RWPE2 (cell line): ENCODE results near the gene MTOR.

Experiments
- ATAC-seq: fragments of 200-7000 bp; cut with Tn5 transposase; 3 replicates; pipeline ENCODE4 v1.9.1; 2021; ENCODE audit warnings: low read depth
- DNase-seq: peaks from one replicate; pipeline ENCODE4 v3.0.0-alpha.2; 2020; ENCODE audit warnings: low spot score
- H3K27ac ChIP-seq: fragments of 450-650 bp; 2 replicates; pipeline ENCODE4 v1.5.1; 2017; ENCODE audit warnings: mild to moderate bottlenecking; ENCODE audit not compliant: poor library complexity, severe bottlenecking
- H3K27me3 ChIP-seq: fragments of 250-450 bp; sonication (Bioruptor Pico); 2 replicates; pipeline ENCODE4 v1.5.1; 2021; ENCODE audit warnings: mild to moderate bottlenecking, moderate library complexity; ENCODE audit not compliant: insufficient read depth, poor library complexity, severe bottlenecking
- H3K36me3 ChIP-seq: fragments of 250-450 bp; sonication (Bioruptor Pico); 2 replicates; pipeline ENCODE4 v1.5.1; 2020; ENCODE audit warnings: low read depth, mild to moderate bottlenecking, moderate library complexity
- H3K4me1 ChIP-seq: fragments of 250-450 bp; sonication (Bioruptor Pico); 2 replicates; pipeline ENCODE4 v1.5.1; 2021; ENCODE audit warnings: mild to moderate bottlenecking, moderate library complexity; ENCODE audit not compliant: insufficient read depth, poor library complexity, severe bottlenecking
- H3K4me3 ChIP-seq: fragments of 250-450 bp; sonication (Bioruptor Pico); 2 replicates; pipeline ENCODE4 v1.5.1; 2021; ENCODE audit warnings: mild to moderate bottlenecking, moderate library complexity; ENCODE audit not compliant: severe bottlenecking
- H3K9me3 ChIP-seq: fragments of 250-450 bp; sonication (Bioruptor Pico); 2 replicates; pipeline ENCODE4 v1.5.1; 2021; ENCODE audit warnings: mild to moderate bottlenecking, moderate library complexity; ENCODE audit not compliant: severe bottlenecking
- TF ChIP-seq, protein P1 (sequence below): fragments of 450-650 bp; IDR thresholded peaks from one replicate; pipeline ENCODE4 v1.5.1; 2017; ENCODE audit warnings: mild to moderate bottlenecking, moderate library complexity; ENCODE audit not compliant: poor library complexity, severe bottlenecking

Gene MTOR

DNA sequence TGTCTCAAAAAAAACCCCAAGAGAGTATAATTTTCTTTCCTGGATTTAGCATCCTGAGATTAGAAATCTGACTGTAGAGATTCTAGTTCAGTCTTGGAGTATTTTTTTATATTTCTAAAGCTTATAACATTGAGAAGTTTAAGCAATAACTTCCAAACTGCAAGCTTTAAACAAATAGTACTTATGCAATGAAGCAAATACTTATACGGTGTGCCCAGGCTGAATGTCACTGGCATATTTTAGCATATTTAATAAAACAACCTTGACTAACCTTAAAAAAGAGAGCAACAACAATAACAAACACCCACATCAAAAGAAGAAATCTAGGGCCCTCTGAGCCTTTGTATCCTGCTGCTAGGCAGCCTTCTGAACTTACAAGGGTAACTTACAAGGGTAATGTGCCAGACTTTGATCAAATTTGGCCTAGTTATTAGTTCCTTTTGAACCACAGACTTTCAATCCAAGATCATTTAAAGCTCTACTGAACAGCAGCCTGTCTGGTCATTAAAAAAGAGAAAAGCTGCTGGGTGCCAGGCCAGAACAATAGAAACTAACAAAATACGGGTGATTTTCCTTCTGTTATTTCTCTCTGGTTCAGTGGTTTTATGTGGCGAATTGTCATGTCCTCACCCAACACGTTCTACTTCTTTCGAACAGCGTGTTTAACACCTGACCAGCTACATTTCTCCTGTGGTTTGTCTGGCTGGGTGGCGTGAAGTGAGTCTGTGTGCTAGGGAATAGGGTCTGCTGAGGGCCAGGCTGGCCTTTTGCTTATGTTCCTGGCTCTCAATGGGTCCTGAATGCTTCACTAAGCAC lies 16.2 kb downstream of the MTOR start:
- peaks cover 63% of the 10 kb centered on the region for H3K36me3 ChIP-seq
- H3K4me3 ChIP-seq = no peak overlapping the region
- no peak for DNase-seq

DNA sequence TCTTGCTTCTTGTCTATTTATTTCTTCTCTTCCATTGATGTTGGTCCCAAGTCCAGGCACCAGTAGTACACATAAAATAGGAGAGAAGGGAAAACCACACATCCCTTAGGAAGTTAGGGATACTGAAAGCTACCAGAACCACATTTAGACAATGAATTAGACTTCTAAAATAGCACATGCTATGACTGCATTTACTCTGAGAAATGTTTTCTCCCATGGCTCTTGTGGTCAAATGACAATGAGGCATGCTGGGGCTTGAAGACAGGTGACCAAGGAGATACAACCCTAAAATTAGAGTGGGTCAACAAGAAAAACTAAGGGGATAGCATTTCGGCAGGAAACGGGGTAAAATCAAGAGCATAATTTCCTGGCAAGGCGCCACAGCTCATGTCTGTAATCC lies 17.1 kb downstream of the MTOR start:
- ATAC-seq = no peak
- no peaks in the 10 kb centered on the region for H3K9me3 ChIP-seq
- no peak overlapping the region for H3K27ac ChIP-seq
- no peaks in the 10 kb centered on the region for H3K4me1 ChIP-seq
- no peak for DNase-seq
- peaks cover 71% of the 10 kb centered on the region for H3K36me3 ChIP-seq
- H3K27me3 ChIP-seq = no peaks in the 10 kb centered on the region
- TF ChIP-seq, protein P1, sequence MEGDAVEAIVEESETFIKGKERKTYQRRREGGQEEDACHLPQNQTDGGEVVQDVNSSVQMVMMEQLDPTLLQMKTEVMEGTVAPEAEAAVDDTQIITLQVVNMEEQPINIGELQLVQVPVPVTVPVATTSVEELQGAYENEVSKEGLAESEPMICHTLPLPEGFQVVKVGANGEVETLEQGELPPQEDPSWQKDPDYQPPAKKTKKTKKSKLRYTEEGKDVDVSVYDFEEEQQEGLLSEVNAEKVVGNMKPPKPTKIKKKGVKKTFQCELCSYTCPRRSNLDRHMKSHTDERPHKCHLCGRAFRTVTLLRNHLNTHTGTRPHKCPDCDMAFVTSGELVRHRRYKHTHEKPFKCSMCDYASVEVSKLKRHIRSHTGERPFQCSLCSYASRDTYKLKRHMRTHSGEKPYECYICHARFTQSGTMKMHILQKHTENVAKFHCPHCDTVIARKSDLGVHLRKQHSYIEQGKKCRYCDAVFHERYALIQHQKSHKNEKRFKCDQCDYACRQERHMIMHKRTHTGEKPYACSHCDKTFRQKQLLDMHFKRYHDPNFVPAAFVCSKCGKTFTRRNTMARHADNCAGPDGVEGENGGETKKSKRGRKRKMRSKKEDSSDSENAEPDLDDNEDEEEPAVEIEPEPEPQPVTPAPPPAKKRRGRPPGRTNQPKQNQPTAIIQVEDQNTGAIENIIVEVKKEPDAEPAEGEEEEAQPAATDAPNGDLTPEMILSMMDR = no peak
- no peak overlapping the region for H3K4me3 ChIP-seq

More for the DNA sequence above, 16.2 kb downstream of the MTOR start:
- Histone ChIP-seq H3K4me1 (no peaks in the 10 kb centered on the region), H3K9me3 (no peaks in the 10 kb centered on the region), H3K27ac (no peak overlapping the region), H3K27me3 (no peaks in the 10 kb centered on the region)
- ATAC-seq = no peak
- TF ChIP-seq, protein P1 = no peak

DNA sequence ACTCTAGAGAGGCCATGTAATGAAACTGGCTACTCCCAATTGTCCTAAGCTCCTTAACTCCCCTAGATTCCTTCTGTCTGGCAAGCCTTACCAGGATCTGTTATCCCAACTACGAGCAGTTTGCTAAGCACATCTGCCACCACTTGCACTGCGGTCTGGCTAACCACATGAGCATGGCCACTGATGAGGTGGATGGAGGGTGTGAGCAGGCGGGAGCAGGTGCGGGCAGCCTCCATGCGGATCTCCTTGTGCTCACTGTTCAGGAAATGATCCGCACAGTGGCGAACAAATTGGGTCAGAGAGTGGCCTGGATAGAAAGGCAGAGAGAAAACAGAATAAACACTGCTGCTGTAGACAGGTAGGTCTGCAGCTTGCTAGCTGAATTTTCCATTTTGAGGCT lies 24.0 kb downstream of the MTOR start:
- Histone ChIP-seq H3K9me3 (no peaks in the 10 kb centered on the region), H3K36me3 (peaks cover 86% of the 10 kb centered on the region), H3K4me1 (no peaks in the 10 kb centered on the region), H3K27ac (no peak overlapping the region), H3K27me3 (no peaks in the 10 kb centered on the region), H3K4me3 (no peak overlapping the region)
- ATAC-seq (no peak), DNase-seq (no peak)
- TF ChIP-seq, protein P1 = no peak

DNA sequence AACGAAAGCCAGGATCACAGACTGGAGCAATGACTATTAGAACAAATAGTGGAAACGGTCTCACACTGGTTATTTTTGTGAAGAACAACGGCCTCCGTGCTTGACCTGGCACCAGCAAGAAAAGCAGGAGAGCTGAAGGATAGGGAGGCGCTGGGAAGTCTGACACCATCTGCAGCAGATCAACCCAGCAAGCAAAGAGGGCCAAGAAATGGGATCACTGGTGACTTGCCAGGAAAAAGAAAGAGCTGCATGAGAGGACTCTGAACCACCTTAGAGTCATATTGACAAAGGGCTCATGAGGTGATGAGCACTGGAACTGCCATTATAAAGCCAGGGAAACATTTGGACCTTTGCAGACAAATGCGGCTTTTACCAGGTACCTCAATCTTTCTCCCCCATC lies 25.0 kb downstream of the MTOR start:
- TF ChIP-seq, protein P1 = no peak
- Histone ChIP-seq H3K36me3 (peaks cover 86% of the 10 kb centered on the region), H3K4me3 (no peak overlapping the region), H3K9me3 (no peaks in the 10 kb centered on the region), H3K4me1 (no peaks in the 10 kb centered on the region), H3K27me3 (no peaks in the 10 kb centered on the region), H3K27ac (no peak overlapping the region)
- ATAC-seq = no peak
- no peak for DNase-seq

DNA sequence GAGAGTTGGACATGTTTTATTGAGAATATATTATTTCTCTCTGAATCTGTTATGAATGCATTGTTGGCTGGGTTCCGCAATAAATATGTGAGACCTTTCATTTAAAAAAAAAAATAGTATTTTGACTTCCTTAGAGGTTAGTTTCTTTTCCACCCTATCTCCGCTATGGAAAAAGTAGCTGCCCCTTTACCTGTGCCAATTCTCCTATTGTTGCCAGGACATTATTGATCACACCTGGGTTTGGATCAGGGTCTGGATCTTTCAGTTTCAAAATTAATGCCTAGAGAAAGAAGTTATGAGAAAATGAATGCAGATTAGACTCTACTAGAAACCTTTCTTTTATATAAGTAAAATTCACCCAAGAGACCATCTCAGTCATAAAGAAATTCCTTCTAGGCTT lies 29.1 kb downstream of the MTOR start:
- Histone ChIP-seq H3K4me1 (no peaks in the 10 kb centered on the region), H3K36me3 (peaks cover 89% of the 10 kb centered on the region)
- ATAC-seq = no peak

More for the DNA sequence above, 29.1 kb downstream of the MTOR start:
- no peak for DNase-seq
- Histone ChIP-seq H3K9me3 (no peaks in the 10 kb centered on the region), H3K27ac (no peak overlapping the region), H3K27me3 (no peaks in the 10 kb centered on the region), H3K4me3 (no peak overlapping the region)
- TF ChIP-seq, protein P1 = no peak
